Measurements from ENCODE around the gene APOBEC2. TPM values are rescaled to one million over a fixed set of nuclear protein-coding genes. Genes with fewer than 3 reads are reported as not detected.

The APOBEC2 gene
- polyA plus RNA-seq, 2 of the 4 experiments (the other 2 are of a cell fraction), result not detected

DNA sequence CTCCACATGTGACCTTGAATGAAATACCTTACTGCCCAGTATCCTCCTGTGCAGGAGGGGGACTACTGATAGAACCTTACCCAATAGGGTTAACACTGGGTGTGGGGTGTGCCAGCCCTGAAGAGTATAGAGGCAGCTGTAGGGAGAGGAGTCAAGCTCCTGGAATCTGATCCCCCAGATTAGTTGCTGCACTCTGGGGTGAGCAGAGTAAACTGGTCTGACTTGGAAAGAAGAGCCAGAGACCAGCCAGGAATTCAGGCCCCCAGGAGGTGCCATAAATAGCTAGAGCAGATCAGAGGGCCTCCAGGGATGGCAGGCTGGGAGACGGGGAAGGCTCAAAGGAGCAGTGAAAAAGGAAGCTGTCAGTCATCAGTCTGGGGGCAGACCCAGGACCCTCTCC lies 3.5 kb upstream of the APOBEC2 start (continued):
- TF ChIP-seq, protein P1, sequence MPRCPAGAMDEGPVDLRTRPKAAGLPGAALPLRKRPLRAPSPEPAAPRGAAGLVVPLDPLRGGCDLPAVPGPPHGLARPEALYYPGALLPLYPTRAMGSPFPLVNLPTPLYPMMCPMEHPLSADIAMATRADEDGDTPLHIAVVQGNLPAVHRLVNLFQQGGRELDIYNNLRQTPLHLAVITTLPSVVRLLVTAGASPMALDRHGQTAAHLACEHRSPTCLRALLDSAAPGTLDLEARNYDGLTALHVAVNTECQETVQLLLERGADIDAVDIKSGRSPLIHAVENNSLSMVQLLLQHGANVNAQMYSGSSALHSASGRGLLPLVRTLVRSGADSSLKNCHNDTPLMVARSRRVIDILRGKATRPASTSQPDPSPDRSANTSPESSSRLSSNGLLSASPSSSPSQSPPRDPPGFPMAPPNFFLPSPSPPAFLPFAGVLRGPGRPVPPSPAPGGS (IDR thresholded peaks at IDR 0.05), result no peak
- TF ChIP-seq EHF (CRISPR knock-in tag; IDR thresholded peaks at IDR 0.05), result no peak

DNA sequence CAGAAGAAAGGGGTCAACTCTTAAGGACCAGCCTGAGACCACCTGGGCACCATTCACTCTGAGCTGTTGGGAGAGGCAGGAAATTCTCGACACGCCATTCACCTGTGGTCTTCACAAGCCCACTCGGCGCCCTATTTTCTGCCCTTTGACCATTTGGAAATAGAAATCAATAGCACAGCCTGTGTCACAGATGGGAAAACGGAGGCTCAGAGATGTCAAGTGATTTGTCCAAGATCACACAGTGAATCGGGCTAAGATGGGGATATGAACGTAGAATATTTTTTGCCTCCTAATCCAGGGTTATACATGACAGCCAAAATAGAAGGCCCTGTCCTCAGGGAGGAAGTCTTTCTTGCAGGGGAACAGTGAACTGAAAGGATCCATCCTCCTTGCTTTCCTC lies 3.0 kb upstream of the APOBEC2 start:
- Histone ChIP-seq H3K4me3 (no peak overlapping the region), H3K9me3 (no peaks in the 10 kb centered on the region), H3K27ac (no peak overlapping the region), H3K4me1 (no peaks in the 10 kb centered on the region), H3K4me2 (no peak overlapping the region)
- TF ChIP-seq NFE2L2 (conservative IDR thresholded peaks at IDR 0.05; ENCODE audit: low read length) (no peak), ZFP36 (IDR thresholded peaks at IDR 0.05; ENCODE audit: borderline replicate concordance, partially characterized antibody) (no peak), BHLHE40 (IDR thresholded peaks at IDR 0.05; ENCODE audit: low read depth, low read length) (no peak), HEYL (CRISPR knock-in tag; IDR thresholded peaks at IDR 0.05) (no peak), KDM5A (IDR thresholded peaks at IDR 0.05) (no peak), RARB (CRISPR knock-in tag; IDR thresholded peaks at IDR 0.05) (no peak), JUNB (IDR thresholded peaks at IDR 0.05) (no peak), KDM1A (IDR thresholded peaks at IDR 0.05; ENCODE audit: low read depth) (no peak), RNF2 (IDR thresholded peaks at IDR 0.05; ENCODE audit: borderline replicate concordance, low read depth) (no peak), TFCP2L1 (CRISPR knock-in tag; IDR thresholded peaks at IDR 0.05) (no peak)
- TF ChIP-seq, protein P2, sequence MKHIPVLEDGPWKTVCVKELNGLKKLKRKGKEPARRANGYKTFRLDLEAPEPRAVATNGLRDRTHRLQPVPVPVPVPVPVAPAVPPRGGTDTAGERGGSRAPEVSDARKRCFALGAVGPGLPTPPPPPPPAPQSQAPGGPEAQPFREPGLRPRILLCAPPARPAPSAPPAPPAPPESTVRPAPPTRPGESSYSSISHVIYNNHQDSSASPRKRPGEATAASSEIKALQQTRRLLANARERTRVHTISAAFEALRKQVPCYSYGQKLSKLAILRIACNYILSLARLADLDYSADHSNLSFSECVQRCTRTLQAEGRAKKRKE (CRISPR knock-in tag; IDR thresholded peaks at IDR 0.05; ENCODE audit: low read depth), result no peak
- POLR2A ChIA-PET, result no interaction called here
- no peak for ATAC-seq
- WGBS (ENCODE audit: missing lambda C conversion rate), result 87% methylated on average over 7 of the region's 7 CpGs
- DNase-seq (ENCODE audit: low read depth in 1 of 2, low spot score in 1 of 2), result no peak
- CTCF ChIA-PET, result interaction anchor here (0.8 to 2.5 kb wide), 3 partner anchors 10 to 156 kb away, joined by 3 to 7 read pairs (median 5); no protein-coding TSS in a partner anchor
- no peak for FAIRE-seq

DNA sequence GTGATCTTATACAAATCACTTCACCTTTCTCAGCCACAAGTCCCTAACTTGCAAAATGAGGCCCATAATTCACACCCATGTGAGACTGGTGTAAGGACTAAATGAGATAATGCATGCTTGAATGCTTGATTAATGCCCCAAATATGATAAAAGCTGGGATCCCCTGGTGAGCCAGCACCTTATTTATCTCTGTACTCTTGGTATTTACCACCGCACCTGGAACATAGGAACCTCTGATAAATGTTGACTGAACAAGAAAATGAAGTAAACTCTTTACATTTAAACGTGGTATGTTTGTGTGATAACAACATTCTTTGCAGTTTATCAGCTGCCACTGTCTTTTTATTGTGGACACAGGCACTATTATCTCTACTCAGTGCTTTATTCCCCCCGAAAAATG lies 2.5 kb upstream of the APOBEC2 start:
- Histone ChIP-seq H3K9me3 (no peaks in the 10 kb centered on the region), H3K4me2 (no peak overlapping the region), H3K27ac (no peak overlapping the region), H3K4me1 (no peaks in the 10 kb centered on the region), H3K4me3 (no peak overlapping the region)
- 59% methylated on average over 3 of the region's 3 CpGs for WGBS (ENCODE audit: missing lambda C conversion rate)
- no peak for ATAC-seq
- TF ChIP-seq RAD21 (conservative IDR thresholded peaks at IDR 0.05 in 1 of 2, IDR thresholded peaks at IDR 0.05 in 1 of 2) (no peak), POLR2AphosphoS2 (conservative IDR thresholded peaks at IDR 0.05; ENCODE audit: low read length) (no peak), TP53 (CRISPR knock-in tag; IDR thresholded peaks at IDR 0.05) (no peak), HDAC2 (IDR thresholded peaks at IDR 0.05) (no peak), ZFP36 (IDR thresholded peaks at IDR 0.05; ENCODE audit: borderline replicate concordance, partially characterized antibody) (no peak), CHD2 (IDR thresholded peaks at IDR 0.05; ENCODE audit: low read length, partially characterized antibody) (no peak)
- TF ChIP-seq, protein P1 (IDR thresholded peaks at IDR 0.05), result no peak
- TF ChIP-seq, protein P2 (CRISPR knock-in tag; IDR thresholded peaks at IDR 0.05; ENCODE audit: low read depth), result no peak
- TF ChIP-seq, protein P3, sequence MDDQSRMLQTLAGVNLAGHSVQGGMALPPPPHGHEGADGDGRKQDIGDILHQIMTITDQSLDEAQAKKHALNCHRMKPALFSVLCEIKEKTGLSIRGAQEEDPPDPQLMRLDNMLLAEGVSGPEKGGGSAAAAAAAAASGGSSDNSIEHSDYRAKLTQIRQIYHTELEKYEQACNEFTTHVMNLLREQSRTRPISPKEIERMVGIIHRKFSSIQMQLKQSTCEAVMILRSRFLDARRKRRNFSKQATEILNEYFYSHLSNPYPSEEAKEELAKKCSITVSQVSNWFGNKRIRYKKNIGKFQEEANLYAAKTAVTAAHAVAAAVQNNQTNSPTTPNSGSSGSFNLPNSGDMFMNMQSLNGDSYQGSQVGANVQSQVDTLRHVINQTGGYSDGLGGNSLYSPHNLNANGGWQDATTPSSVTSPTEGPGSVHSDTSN (IDR thresholded peaks at IDR 0.05), result no peak
- TF ChIP-seq, protein P4, sequence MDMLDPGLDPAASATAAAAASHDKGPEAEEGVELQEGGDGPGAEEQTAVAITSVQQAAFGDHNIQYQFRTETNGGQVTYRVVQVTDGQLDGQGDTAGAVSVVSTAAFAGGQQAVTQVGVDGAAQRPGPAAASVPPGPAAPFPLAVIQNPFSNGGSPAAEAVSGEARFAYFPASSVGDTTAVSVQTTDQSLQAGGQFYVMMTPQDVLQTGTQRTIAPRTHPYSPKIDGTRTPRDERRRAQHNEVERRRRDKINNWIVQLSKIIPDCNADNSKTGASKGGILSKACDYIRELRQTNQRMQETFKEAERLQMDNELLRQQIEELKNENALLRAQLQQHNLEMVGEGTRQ (IDR thresholded peaks at IDR 0.05), result no peak
- no peak for DNase-seq (ENCODE audit: low read depth in 1 of 2, low spot score in 1 of 2)
- ChIA-PET POLR2A (no interaction called here), CTCF (interaction anchor here (0.8 kb wide), 1 partner anchor 155 kb away, joined by 3 read pairs; no protein-coding TSS in a partner anchor)
- FAIRE-seq, result no peak
